ENCODE data around the gene NUAK2. TPM values are rescaled to one million over a fixed set of nuclear protein-coding genes. Genes with fewer than 3 reads are reported as not detected.
"Not testable (repeated sequence)": the region's sequence is repeated elsewhere in the genome, so short reads cannot be mapped to it uniquely, and the experiment has no call there.

NUAK2 gene
- total RNA-seq, 2 experiments from 2014 or later: 5.3 to 9.1 TPM

GRCh38 chr1:205369701-205370123 is 48.2 kb upstream of the NUAK2 start:
- no peak for TF ChIP-seq CTCF (conservative IDR thresholded peaks at IDR 0.05; ENCODE audit: low read length)
- TF ChIP-seq EZH2phosphoT487 (IDR thresholded peaks at IDR 0.05; ENCODE audit: borderline replicate concordance, low read depth, low read length): no peak
- Histone ChIP-seq H3K4me3 (ENCODE audit: low read depth, low read length, poor library complexity, severe bottlenecking) (no peak overlapping the region), H3K79me2 (ENCODE audit: insufficient read depth, low read depth, low read length) (no peaks in the 10 kb centered on the region), H4K20me1 (ENCODE audit: insufficient read depth, low read length) (no peaks in the 10 kb centered on the region), H3K36me3 (ENCODE audit: insufficient read depth, low read length) (no peaks in the 10 kb centered on the region), H2AFZ (ENCODE audit: low read length) (no peak overlapping the region), H3K9me2 (ENCODE audit: insufficient read depth, low read length) (no peaks in the 10 kb centered on the region), H3K4me1 (ENCODE audit: insufficient read depth, low read length, poor library complexity, severe bottlenecking) (no peaks in the 10 kb centered on the region), H3K27ac (ENCODE audit: low read depth, low read length, poor library complexity, severe bottlenecking) (no peak overlapping the region), H3K9me3 (ENCODE audit: low read length) (no peaks in the 10 kb centered on the region), H3K4me2 (ENCODE audit: low read length) (no peak overlapping the region)
- POLR2A ChIA-PET: no interaction called here
- no TSS peak for BruUV-seq (replicated peaks)
- intact Hi-C loops (cut with micrococcal nuclease; ENCODE audit: unreplicated experiment): no loop called here
- DNase-seq (ENCODE audit: low spot score): no peak
- CTCF ChIA-PET (ENCODE audit: unreplicated experiment): no interaction called here

GRCh38 chr1:205368478-205368877 is 46.9 kb upstream of the NUAK2 start:
- no peaks in the 10 kb centered on the region for H3K4me1 ChIP-seq (ENCODE audit: insufficient read depth, low read length, poor library complexity, severe bottlenecking)
- no peak overlapping the region for H3K4me2 ChIP-seq (ENCODE audit: low read length)
- H4K20me1 ChIP-seq (ENCODE audit: insufficient read depth, low read length): no peaks in the 10 kb centered on the region
- POLR2A ChIA-PET: interaction anchor here (0.6 kb wide), 1 partner anchor 1549 kb away, joined by 4 read pairs; no protein-coding TSS in a partner anchor
- no peak overlapping the region for H3K27ac ChIP-seq (ENCODE audit: low read depth, low read length, poor library complexity, severe bottlenecking)
- no peaks in the 10 kb centered on the region for H3K9me2 ChIP-seq (ENCODE audit: insufficient read depth, low read length)
- intact Hi-C loops (cut with micrococcal nuclease; ENCODE audit: unreplicated experiment): no loop called here
- no peaks in the 10 kb centered on the region for H3K36me3 ChIP-seq (ENCODE audit: insufficient read depth, low read length)
- TF ChIP-seq CTCF (conservative IDR thresholded peaks at IDR 0.05; ENCODE audit: low read length): no peak
- no peak for TF ChIP-seq EZH2phosphoT487 (IDR thresholded peaks at IDR 0.05; ENCODE audit: borderline replicate concordance, low read depth, low read length)
- no peak for DNase-seq (ENCODE audit: low spot score)
- H3K9me3 ChIP-seq (ENCODE audit: low read length): no peaks in the 10 kb centered on the region
- no peak overlapping the region for H3K4me3 ChIP-seq (ENCODE audit: low read depth, low read length, poor library complexity, severe bottlenecking)
- BruUV-seq (replicated peaks): no TSS peak
- H3K79me2 ChIP-seq (ENCODE audit: insufficient read depth, low read depth, low read length): no peaks in the 10 kb centered on the region
- CTCF ChIA-PET (ENCODE audit: unreplicated experiment): no interaction called here
- no peak overlapping the region for H2AFZ ChIP-seq (ENCODE audit: low read length)

GRCh38 chr1:205365945-205366463 is 44.5 kb upstream of the NUAK2 start:
- Histone ChIP-seq H3K4me2 (ENCODE audit: low read length) (no peak overlapping the region), H3K4me3 (ENCODE audit: low read depth, low read length, poor library complexity, severe bottlenecking) (no peak overlapping the region), H3K9me3 (ENCODE audit: low read length) (no peaks in the 10 kb centered on the region), H3K27ac (ENCODE audit: low read depth, low read length, poor library complexity, severe bottlenecking) (no peak overlapping the region), H3K9me2 (ENCODE audit: insufficient read depth, low read length) (no peaks in the 10 kb centered on the region), H3K79me2 (ENCODE audit: insufficient read depth, low read depth, low read length) (no peaks in the 10 kb centered on the region), H2AFZ (ENCODE audit: low read length) (no peak overlapping the region), H4K20me1 (ENCODE audit: insufficient read depth, low read length) (no peaks in the 10 kb centered on the region), H3K4me1 (ENCODE audit: insufficient read depth, low read length, poor library complexity, severe bottlenecking) (no peaks in the 10 kb centered on the region), H3K36me3 (ENCODE audit: insufficient read depth, low read length) (no peaks in the 10 kb centered on the region)
- TF ChIP-seq EZH2phosphoT487 (IDR thresholded peaks at IDR 0.05; ENCODE audit: borderline replicate concordance, low read depth, low read length) (no peak), CTCF (conservative IDR thresholded peaks at IDR 0.05; ENCODE audit: low read length) (no peak)
- no peak for DNase-seq (ENCODE audit: low spot score)
- intact Hi-C loops (cut with micrococcal nuclease; ENCODE audit: unreplicated experiment): no loop called here
- BruUV-seq (replicated peaks): no TSS peak
- POLR2A ChIA-PET: no interaction called here
- CTCF ChIA-PET (ENCODE audit: unreplicated experiment): no interaction called here

GRCh38 chr1:205365086-205365485 is 43.5 kb upstream of the NUAK2 start:
- H3K9me2 ChIP-seq (ENCODE audit: insufficient read depth, low read length); H3K36me3 ChIP-seq (ENCODE audit: insufficient read depth, low read length); DNase-seq (ENCODE audit: low spot score); H3K4me1 ChIP-seq (ENCODE audit: insufficient read depth, low read length, poor library complexity, severe bottlenecking); H2AFZ ChIP-seq (ENCODE audit: low read length); H3K9me3 ChIP-seq (ENCODE audit: low read length); H4K20me1 ChIP-seq (ENCODE audit: insufficient read depth, low read length); H3K4me3 ChIP-seq (ENCODE audit: low read depth, low read length, poor library complexity, severe bottlenecking); CTCF ChIA-PET (ENCODE audit: unreplicated experiment); H3K79me2 ChIP-seq (ENCODE audit: insufficient read depth, low read depth, low read length); H3K27ac ChIP-seq (ENCODE audit: low read depth, low read length, poor library complexity, severe bottlenecking); H3K4me2 ChIP-seq (ENCODE audit: low read length); POLR2A ChIA-PET; intact Hi-C loops (cut with micrococcal nuclease; ENCODE audit: unreplicated experiment); BruUV-seq (replicated peaks): not testable (repeated sequence)

All from OCI-LY7 (cell line).